Mucosa of descending colon (tissue), 3 donors: ENCODE data around the gene SNRPD3. TPM values are rescaled to one million over a fixed set of nuclear protein-coding genes. Genes with fewer than 3 reads are reported as not detected.

Source experiments
- ATAC-seq: fragments of 200-7000 bp; cut with Tn5 transposase; one replicate; pipeline ENCODE4 v1.9.1; 2020; ENCODE audit warnings: mild to moderate bottlenecking, moderate library complexity
- DNase-seq, 3 donors: peaks; one replicate each; pipeline ENCODE4 v3.0.0-alpha.2; 2020
- H3K36me3 ChIP-seq: fragments of 200-600 bp; one replicate; pipeline ENCODE4 v1.8.0; 2021; ENCODE audit warnings: low read depth, mild to moderate bottlenecking
- H3K4me1 ChIP-seq: fragments of 200-600 bp; one replicate; pipeline ENCODE4 v1.8.0; 2021; ENCODE audit warnings: low read depth, mild to moderate bottlenecking
- H3K4me3 ChIP-seq: fragments of 200-600 bp; one replicate; pipeline ENCODE4 v1.8.0; 2021; ENCODE audit warnings: mild to moderate bottlenecking
- H3K9me3 ChIP-seq: fragments of 200-600 bp; one replicate; pipeline ENCODE4 v1.8.0; 2021; ENCODE audit warnings: mild to moderate bottlenecking
- CTCF ChIP-seq: fragments of 200-600 bp; IDR thresholded peaks from one replicate; pipeline ENCODE4 v1.8.0; 2022; ENCODE audit warnings: antibody characterized with exemption, mild to moderate bottlenecking
- intact Hi-C, 2 donors: fragments of 100-400 bp; cut with DNase I in 1 of 2; cut with micrococcal nuclease in 1 of 2; formaldehyde crosslinking; loops; one replicate each; pipeline versions ENCODE4 v1.11.0 to v1.11.1; 2022; cut with DNase I, micrococcal nuclease
- total RNA-seq, 3 donors: library from RNA; stranded (reverse); fragmentation: NEBNext Ultra II Directional in 2 of 3; extraction: Animal tissue kit (Norgen Biotek cat#: 25700) in 2 of 3; gene quantifications; one replicate each; pipeline versions ENCODE4 v1.2.1 to v1.2.4, GENCODE V29; 2021 to 2023
- donor health status: DM: no; HTN: no; CAD: no; lungs with moderate emphysema.
- donor health status: DM: no; HTN: no; CAD: no.
- donor health status: DM: no; HTN: yes; CAD: no.

Gene SNRPD3
- total RNA-seq, 3 donors from 2014 or later: 56.6 to 77.6 (median 77.2) TPM

DNA sequence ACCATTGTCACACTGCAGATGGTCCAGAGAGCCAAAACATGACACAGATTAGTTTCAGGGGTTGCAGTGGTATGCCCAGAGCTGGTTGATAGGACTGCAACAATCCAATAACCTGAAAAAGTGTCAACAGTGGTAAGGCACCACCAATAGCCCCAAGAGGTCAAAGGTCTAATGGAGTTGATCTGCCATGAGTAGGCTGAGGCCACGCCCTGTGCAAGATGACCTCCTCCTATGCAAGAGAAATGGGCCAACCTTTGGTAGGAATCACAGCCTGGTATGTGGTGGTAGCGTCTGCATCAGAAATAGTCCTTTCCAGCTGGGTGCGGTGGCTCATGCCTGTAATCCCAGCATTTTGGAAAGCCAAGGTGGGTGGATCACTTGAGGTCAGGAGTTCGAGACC, 20.5 kb upstream of the SNRPD3 start:
- intact Hi-C loops: no loop called here
- Histone ChIP-seq H3K4me3 (no peak overlapping the region), H3K36me3 (no peaks in the 10 kb centered on the region), H3K4me1 (no peaks in the 10 kb centered on the region), H3K9me3 (no peaks in the 10 kb centered on the region)
- peak; percentile 14 for ATAC-seq
- TF ChIP-seq CTCF: no peak
- DNase-seq: peak in 1 of 3 donors; percentile 8

GRCh38 chr22:24536089-24536488, 19.7 kb upstream of the SNRPD3 start:
- intact Hi-C loops: no loop called here
- H3K36me3 ChIP-seq: peaks cover 6% of the 10 kb centered on the region
- H3K9me3 ChIP-seq: no peaks in the 10 kb centered on the region
- TF ChIP-seq CTCF: no peak
- no peak overlapping the region for H3K4me3 ChIP-seq
- DNase-seq: no peak
- ATAC-seq: peak; percentile 27
- no peaks in the 10 kb centered on the region for H3K4me1 ChIP-seq

GRCh38 chr22:24540470-24540869, 15.3 kb upstream of the SNRPD3 start:
- TF ChIP-seq CTCF: no peak
- DNase-seq (no peak), ATAC-seq (no peak)
- H3K9me3 ChIP-seq: no peaks in the 10 kb centered on the region
- intact Hi-C loops: no loop called here
- no peak overlapping the region for H3K4me3 ChIP-seq
- H3K4me1 ChIP-seq: no peaks in the 10 kb centered on the region
- H3K36me3 ChIP-seq: peaks cover 17% of the 10 kb centered on the region

DNA sequence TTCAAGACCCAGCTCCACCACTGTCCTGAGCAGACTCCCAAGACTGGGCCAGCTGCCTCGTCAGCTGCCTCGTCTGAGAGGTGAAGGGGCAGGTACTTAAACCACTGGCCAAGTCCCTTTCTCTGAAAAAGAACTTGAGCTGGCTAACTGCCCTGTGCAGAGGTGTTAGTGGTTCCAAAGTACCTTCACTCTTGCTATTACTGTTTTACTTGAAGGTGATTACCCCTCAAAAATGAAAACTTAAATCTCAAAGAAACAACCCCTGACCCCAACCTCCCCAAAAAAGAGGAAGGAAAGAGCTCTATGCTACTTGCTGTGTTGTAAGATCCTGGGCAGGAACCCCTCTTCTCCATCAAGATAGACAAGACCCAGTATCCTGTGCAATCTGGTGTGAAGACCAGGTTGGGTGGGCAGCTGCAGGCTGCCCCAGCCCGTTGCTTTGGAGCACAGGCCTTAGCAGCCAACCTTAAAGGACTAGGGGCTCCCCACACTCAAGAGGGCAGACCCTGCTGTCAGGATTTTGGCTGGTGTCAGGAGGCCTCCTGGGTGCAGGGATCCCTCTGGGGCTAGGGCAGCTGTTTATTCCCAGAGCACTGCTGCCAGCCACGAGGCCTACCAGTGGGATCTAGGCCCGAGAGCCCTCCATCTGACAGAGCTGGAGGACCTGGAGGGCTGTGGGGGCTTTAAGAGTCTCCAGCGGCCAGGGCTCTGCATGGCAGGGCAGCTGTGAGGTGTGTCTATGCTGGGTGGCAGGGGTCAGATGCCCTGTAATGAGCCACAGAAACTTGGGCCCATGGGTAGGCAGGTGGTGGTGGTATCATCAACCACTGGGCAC, 13.9 kb upstream of the SNRPD3 start:
- no peaks in the 10 kb centered on the region for H3K9me3 ChIP-seq
- TF ChIP-seq CTCF: no peak
- no peak overlapping the region for H3K4me3 ChIP-seq
- intact Hi-C loops: no loop called here
- H3K36me3 ChIP-seq: peaks cover 19% of the 10 kb centered on the region
- DNase-seq: no peak
- no peaks in the 10 kb centered on the region for H3K4me1 ChIP-seq
- ATAC-seq: no peak

DNA sequence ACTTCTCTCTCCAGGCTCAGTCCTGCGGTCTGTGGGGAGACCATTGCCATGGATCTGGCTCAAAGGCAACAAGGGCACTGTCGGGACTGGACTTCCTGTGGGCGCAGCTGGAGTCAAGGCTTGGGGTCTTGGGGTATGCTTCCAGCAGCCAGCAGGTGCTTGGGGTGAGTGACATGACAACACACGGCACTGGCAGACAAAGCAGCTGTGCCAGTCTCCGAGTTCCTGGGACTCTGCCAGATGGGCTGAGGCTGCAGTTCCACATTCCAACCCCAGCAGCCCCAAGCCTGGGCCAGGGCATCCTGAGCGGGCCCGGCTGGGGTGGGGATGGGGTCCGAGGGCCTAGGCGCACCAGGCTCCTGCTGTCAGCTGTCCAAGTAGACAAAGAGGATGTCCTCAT, 13.2 kb upstream of the SNRPD3 start:
- TF ChIP-seq CTCF: no peak
- no peak overlapping the region for H3K4me3 ChIP-seq
- ATAC-seq: no peak
- DNase-seq: no peak
- no peaks in the 10 kb centered on the region for H3K4me1 ChIP-seq
- peaks cover 24% of the 10 kb centered on the region for H3K36me3 ChIP-seq
- no peaks in the 10 kb centered on the region for H3K9me3 ChIP-seq
- intact Hi-C loops: no loop called here
